K562 (cell line): ENCODE measurements around the gene PFN3. TPM values are rescaled to one million over a fixed set of nuclear protein-coding genes. Genes with fewer than 3 reads are reported as not detected.

Experiments
- ARID3B ChIP-seq: fragments of 250-450 bp; sonication (Bioruptor Pico); IDR thresholded peaks from 2 replicates; pipeline ENCODE4 v1.4.0; 2020; ENCODE audit warnings: borderline replicate concordance
- CC2D1A ChIP-seq: fragments of 450-650 bp; IDR thresholded peaks from 2 replicates; pipeline ENCODE4 v1.6.1; 2017; ENCODE audit warnings: mild to moderate bottlenecking
- DMBX1 ChIP-seq: fragments of 250-450 bp; sonication (Bioruptor Pico); IDR thresholded peaks from 2 replicates; pipeline ENCODE4 v1.8.0; 2022; ENCODE audit warnings: inconsistent platforms, mild to moderate bottlenecking, moderate library complexity, borderline replicate concordance
- NFXL1 ChIP-seq: fragments of 450-650 bp; formaldehyde crosslinking; IDR thresholded peaks from 2 replicates; pipeline ENCODE4 v1.4.0; 2021; ENCODE audit warnings: mild to moderate bottlenecking
- PATZ1 ChIP-seq: fragments of 250-450 bp; sonication (Bioruptor Pico); IDR thresholded peaks from 2 replicates; pipeline ENCODE4 v1.5.0; 2020; ENCODE audit warnings: mild to moderate bottlenecking, borderline replicate concordance
- PYGO2 ChIP-seq: fragments of 450-650 bp; IDR thresholded peaks from 2 replicates; pipeline ENCODE4 v1.6.1; 2016; ENCODE audit warnings: mild to moderate bottlenecking, missing genetic modification characterization, moderate library complexity, missing compliant biosample characterization
- RBM39 ChIP-seq: fragments of 200-400 bp; formaldehyde crosslinking; optimal IDR thresholded peaks from 2 replicates; pipeline ENCODE3; 2018; ENCODE audit warnings: low read depth, low read length
- SMARCE1 ChIP-seq: fragments of 450-650 bp; IDR thresholded peaks from 2 replicates; pipeline ENCODE4 v1.7.1; 2016; ENCODE audit warnings: mild to moderate bottlenecking
- THRAP3 ChIP-seq: fragments of 450-650 bp; IDR thresholded peaks from 2 replicates; pipeline ENCODE4 v1.6.1; 2016; ENCODE audit warnings: mild to moderate bottlenecking, inconsistent platforms, borderline replicate concordance
- U2AF2 ChIP-seq: fragments of 200-400 bp; formaldehyde crosslinking; optimal IDR thresholded peaks from 2 replicates; pipeline ENCODE3; 2017; ENCODE audit warnings: low read depth, mild to moderate bottlenecking, low read length
- UBTF ChIP-seq, 2 experiments: IDR thresholded peaks; 2 replicates each; pipeline ENCODE4 v1.6.1; 2012; ENCODE audit warnings: improper control_type of control experiment in 2 of 2, low read depth in 2 of 2, low read length in 2 of 2, borderline replicate concordance in 1 of 2
- ZNF133 ChIP-seq: fragments of 250-450 bp; sonication (Bioruptor Pico); IDR thresholded peaks from 2 replicates; pipeline ENCODE4 v1.4.0; 2020; ENCODE audit warnings: mild to moderate bottlenecking
- ZNF23 ChIP-seq: fragments of 250-450 bp; sonication (Bioruptor Pico); IDR thresholded peaks from 2 replicates; pipeline ENCODE4 v1.4.0; 2020; ENCODE audit warnings: mild to moderate bottlenecking
- ZNF445 ChIP-seq: fragments of 250-450 bp; sonication (Bioruptor Pico); IDR thresholded peaks from 2 replicates; pipeline ENCODE4 v1.4.0; 2020; ENCODE audit warnings: low read depth, mild to moderate bottlenecking, moderate library complexity
- polyA plus RNA-seq, 8 experiments: library from polyadenylated mRNA; depleted of rRNA in 4 of 8; stranded (reverse) in 5 of 8; unstranded in 3 of 8; fragments of >200 nt; fragmentation: Nextera tagmentation in 2 of 8; fragmentation: Illumina TruSeq in 1 of 8; extraction: Ambion mirVana in 2 of 8; extraction: Trizol in 1 of 8; gene quantifications; 2 replicates each; pipeline versions ENCODE4 v1.2.1 to v1.2.3, GENCODE V29; 2011 to 2014; ENCODE audit warnings: inconsistent platforms in 1 of 8, missing spikeins in 1 of 8
- total RNA-seq, 7 experiments: library from RNA; depleted of rRNA in 6 of 7; stranded (reverse); fragments of >200 nt in 6 of 7; fragmentation: Illumina TruSeq in 2 of 7; extraction: Trizol in 2 of 7; gene quantifications; 2 replicates each; pipeline versions ENCODE4 v1.2.1 to v1.2.3, GENCODE V29; 2011 to 2021; ENCODE audit warnings: low replicate concordance in 1 of 7
- TF ChIP-seq, protein P1 (sequence below): fragments of 250-450 bp; sonication (Bioruptor Pico); IDR thresholded peaks from 2 replicates; pipeline ENCODE4 v1.9.0; 2021; ENCODE audit warnings: mild to moderate bottlenecking, inconsistent platforms
- TF ChIP-seq, protein P2 (sequence below): sonication (generic); formaldehyde crosslinking; IDR thresholded peaks from 2 replicates; pipeline ENCODE4 v1.8.1; 2023; ENCODE audit warnings: mild to moderate bottlenecking, missing genetic modification reagents

PFN3 gene
- total and polyA plus RNA-seq, 9 of the 15 experiments (the other 6 are each of a cell fraction or from before 2014, with no cell fraction given), result not detected

DNA sequence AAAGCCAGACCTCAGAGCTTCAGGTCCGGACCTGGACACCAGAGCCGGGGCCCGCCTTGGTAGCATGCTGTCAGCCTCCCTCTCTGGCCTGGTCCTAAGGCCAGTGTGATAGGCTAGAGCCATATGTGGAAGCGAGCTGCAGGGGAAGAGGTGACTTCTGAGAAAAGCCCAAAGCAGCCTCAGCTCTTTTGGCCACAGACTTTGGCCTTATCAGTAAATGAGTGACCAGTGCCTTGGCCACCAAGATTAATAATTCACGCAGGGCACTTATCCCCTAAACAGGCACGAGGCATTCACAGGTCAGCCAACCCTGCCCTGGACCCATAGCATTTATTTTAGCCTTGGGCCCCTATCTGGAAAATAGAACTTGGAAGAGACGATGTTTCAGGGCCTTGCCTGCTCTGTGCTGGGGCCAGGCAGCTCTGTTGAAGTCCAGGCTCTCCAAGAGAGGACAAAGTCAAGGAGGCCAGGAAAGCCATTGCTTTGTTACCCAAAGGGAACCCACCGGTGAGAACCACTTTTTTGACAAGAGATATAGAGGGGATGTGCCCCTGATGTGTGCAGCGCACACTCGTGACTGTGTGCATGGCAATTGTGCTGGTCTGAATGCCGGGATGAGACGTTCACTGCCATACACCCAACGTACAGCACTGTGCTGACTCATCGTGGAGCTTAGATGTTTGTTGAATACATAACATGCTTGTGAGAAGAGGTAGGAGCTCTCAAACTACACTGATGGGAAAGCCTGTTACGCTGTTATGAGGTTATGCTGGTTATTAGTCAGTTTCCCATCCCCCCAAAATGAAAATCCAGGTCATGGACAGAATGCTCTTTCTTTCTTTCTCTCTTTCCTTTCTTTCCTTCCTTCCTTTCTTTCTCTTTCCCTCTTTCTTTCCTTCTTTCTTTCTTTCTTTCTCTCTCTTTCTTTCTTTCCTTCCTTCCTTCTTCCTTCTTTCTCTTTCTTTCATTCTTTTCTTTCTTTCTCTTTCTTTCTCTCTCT, 21.3 kb downstream of the PFN3 start (continued):
- TF ChIP-seq PATZ1 (CRISPR knock-in tag) (peak; percentile 74; the same call in 1 of the 2 replicates), ZNF445 (CRISPR knock-in tag) (peak; percentile 81; the same call in 1 of the 2 replicates), ZNF133 (CRISPR knock-in tag) (no peak), ARID3B (CRISPR knock-in tag) (no peak), CC2D1A (peak; percentile 27; the same call in 1 of the 2 replicates), NFXL1 (CRISPR knock-in tag) (0 out of 2 replicates have a peak, but pooled peaks have one; percentile 15), THRAP3 (peak; percentile 97), ZNF23 (no peak), U2AF2 (no peak), DMBX1 (peak; percentile 76), SMARCE1 (peak; percentile 80), RBM39 (peak; percentile 71), UBTF (IDR thresholded peaks at IDR 0.05; ENCODE audit: borderline replicate concordance in 1 of 2, low read depth in 2 of 2, low read length in 2 of 2) (peak in 1 of 2 experiments; percentile 62; a peak in 1 of 4 replicates), PYGO2 (tag) (peak; percentile 56; the same call in 1 of the 2 replicates)
- TF ChIP-seq, protein P1, sequence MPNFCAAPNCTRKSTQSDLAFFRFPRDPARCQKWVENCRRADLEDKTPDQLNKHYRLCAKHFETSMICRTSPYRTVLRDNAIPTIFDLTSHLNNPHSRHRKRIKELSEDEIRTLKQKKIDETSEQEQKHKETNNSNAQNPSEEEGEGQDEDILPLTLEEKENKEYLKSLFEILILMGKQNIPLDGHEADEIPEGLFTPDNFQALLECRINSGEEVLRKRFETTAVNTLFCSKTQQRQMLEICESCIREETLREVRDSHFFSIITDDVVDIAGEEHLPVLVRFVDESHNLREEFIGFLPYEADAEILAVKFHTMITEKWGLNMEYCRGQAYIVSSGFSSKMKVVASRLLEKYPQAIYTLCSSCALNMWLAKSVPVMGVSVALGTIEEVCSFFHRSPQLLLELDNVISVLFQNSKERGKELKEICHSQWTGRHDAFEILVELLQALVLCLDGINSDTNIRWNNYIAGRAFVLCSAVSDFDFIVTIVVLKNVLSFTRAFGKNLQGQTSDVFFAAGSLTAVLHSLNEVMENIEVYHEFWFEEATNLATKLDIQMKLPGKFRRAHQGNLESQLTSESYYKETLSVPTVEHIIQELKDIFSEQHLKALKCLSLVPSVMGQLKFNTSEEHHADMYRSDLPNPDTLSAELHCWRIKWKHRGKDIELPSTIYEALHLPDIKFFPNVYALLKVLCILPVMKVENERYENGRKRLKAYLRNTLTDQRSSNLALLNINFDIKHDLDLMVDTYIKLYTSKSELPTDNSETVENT (CRISPR knock-in tag), result 0 out of 2 replicates have a peak, but pooled peaks have one; percentile 27
- TF ChIP-seq, protein P2, sequence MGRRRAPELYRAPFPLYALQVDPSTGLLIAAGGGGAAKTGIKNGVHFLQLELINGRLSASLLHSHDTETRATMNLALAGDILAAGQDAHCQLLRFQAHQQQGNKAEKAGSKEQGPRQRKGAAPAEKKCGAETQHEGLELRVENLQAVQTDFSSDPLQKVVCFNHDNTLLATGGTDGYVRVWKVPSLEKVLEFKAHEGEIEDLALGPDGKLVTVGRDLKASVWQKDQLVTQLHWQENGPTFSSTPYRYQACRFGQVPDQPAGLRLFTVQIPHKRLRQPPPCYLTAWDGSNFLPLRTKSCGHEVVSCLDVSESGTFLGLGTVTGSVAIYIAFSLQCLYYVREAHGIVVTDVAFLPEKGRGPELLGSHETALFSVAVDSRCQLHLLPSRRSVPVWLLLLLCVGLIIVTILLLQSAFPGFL, result no peak
